Endodermal cell (in vitro differentiated cells): Measurements from ENCODE around the gene CST5. TPM values are rescaled to one million over a fixed set of nuclear protein-coding genes. Genes with fewer than 3 reads are reported as not detected.
A peak's percentile ranks its signal among the peaks of the same experiment; 100 is the strongest.

Experiments used
- DNase-seq: peaks from one replicate; pipeline ENCODE4 v3.0.0-alpha.2; 2017
- H3K27ac ChIP-seq: 2 replicates; pipeline ENCODE4 v1.5.1; 2013; ENCODE audit warnings: mild to moderate bottlenecking, low read depth, low read length, moderate library complexity
- H3K27me3 ChIP-seq: 2 replicates; pipeline ENCODE4 v1.6.1; 2013; ENCODE audit warnings: mild to moderate bottlenecking, low read length, moderate library complexity; ENCODE audit not compliant: insufficient read depth, control insufficient read depth, poor library complexity, severe bottlenecking
- H3K36me3 ChIP-seq: 2 replicates; pipeline ENCODE4 v1.7.0; 2013; ENCODE audit warnings: mild to moderate bottlenecking, low read length, moderate library complexity; ENCODE audit not compliant: control insufficient read depth, insufficient read depth
- H3K4me1 ChIP-seq: one replicate; pipeline ENCODE4 v1.7.0; 2013; ENCODE audit warnings: low read length; ENCODE audit not compliant: control insufficient read depth, insufficient read depth
- H3K4me3 ChIP-seq: 2 replicates; pipeline ENCODE4 v1.5.1; 2013; ENCODE audit warnings: mild to moderate bottlenecking, low read length, moderate library complexity
- H3K9ac ChIP-seq: 2 replicates; pipeline ENCODE4 v1.6.1; 2013; ENCODE audit warnings: mild to moderate bottlenecking, low read length, moderate library complexity; ENCODE audit not compliant: poor library complexity, severe bottlenecking; ENCODE audit errors: extremely low read depth
- H3K9me3 ChIP-seq: 2 replicates; pipeline ENCODE4 v1.6.1; 2013; ENCODE audit warnings: mild to moderate bottlenecking, low read length, moderate library complexity; ENCODE audit not compliant: control insufficient read depth
- H3K27ac Mint-ChIP-seq: 2 replicates; pipeline ENCODE4 v1.8.0; 2020; ENCODE audit warnings: mixed read lengths
- H3K27me3 Mint-ChIP-seq: 2 replicates; pipeline ENCODE4 v1.8.0; 2021; ENCODE audit warnings: mild to moderate bottlenecking, mixed read lengths; ENCODE audit not compliant: insufficient read depth
- H3K36me3 Mint-ChIP-seq: 2 replicates; pipeline ENCODE4 v1.8.0; 2020; ENCODE audit warnings: low read depth, mixed read lengths
- H3K4me1 Mint-ChIP-seq: 2 replicates; pipeline ENCODE4 v1.8.0; 2020; ENCODE audit warnings: mixed read lengths
- H3K4me3 Mint-ChIP-seq: 2 replicates; pipeline ENCODE4 v1.8.0; 2020; ENCODE audit warnings: mild to moderate bottlenecking, moderate library complexity, mixed read lengths
- H3K9me3 Mint-ChIP-seq: 2 replicates; pipeline ENCODE4 v1.8.0; 2020; ENCODE audit warnings: mild to moderate bottlenecking, mixed read lengths
- WGBS, 2 experiments: methylation state at CpG; one replicate each; pipeline versions ENCODE4 v1.1.5 to v1.1.7; 2013; ENCODE audit warnings: missing lambda C conversion rate in 2 of 2, mixed read lengths in 1 of 2; ENCODE audit not compliant: insufficient coverage in 1 of 2, insufficient read length in 1 of 2; 5-methylcytosine and 5-hydroxymethylcytosine counted together
- total RNA-seq, 2 donors: library from RNA; stranded (reverse); fragmentation: NEBNext Ultra II Directional in 1 of 2; extraction: Animal tissue kit (Norgen Biotek cat#: 25700) in 1 of 2; gene quantifications; 2 replicates in 1 of 2; 3 replicates in 1 of 2; pipeline ENCODE4 v1.2.1, GENCODE V29; 2021
- TF ChIP-seq, protein P1 (sequence below): fragments of 200-600 bp; sonication (generic); conservative IDR thresholded peaks from 2 replicates; pipeline ENCODE4 v1.5.0; 2021; ENCODE audit warnings: antibody characterized with exemption, mild to moderate bottlenecking

Gene CST5
- total RNA-seq, 2 donors from 2014 or later, result not detected

- TF ChIP-seq, protein P1, sequence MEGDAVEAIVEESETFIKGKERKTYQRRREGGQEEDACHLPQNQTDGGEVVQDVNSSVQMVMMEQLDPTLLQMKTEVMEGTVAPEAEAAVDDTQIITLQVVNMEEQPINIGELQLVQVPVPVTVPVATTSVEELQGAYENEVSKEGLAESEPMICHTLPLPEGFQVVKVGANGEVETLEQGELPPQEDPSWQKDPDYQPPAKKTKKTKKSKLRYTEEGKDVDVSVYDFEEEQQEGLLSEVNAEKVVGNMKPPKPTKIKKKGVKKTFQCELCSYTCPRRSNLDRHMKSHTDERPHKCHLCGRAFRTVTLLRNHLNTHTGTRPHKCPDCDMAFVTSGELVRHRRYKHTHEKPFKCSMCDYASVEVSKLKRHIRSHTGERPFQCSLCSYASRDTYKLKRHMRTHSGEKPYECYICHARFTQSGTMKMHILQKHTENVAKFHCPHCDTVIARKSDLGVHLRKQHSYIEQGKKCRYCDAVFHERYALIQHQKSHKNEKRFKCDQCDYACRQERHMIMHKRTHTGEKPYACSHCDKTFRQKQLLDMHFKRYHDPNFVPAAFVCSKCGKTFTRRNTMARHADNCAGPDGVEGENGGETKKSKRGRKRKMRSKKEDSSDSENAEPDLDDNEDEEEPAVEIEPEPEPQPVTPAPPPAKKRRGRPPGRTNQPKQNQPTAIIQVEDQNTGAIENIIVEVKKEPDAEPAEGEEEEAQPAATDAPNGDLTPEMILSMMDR, result no peak
- H3K9me3 ChIP-seq, result no peaks in the 10 kb centered on the region
- Mint-ChIP-seq H3K27me3 (no peaks in the 10 kb centered on the region), H3K4me3 (no peak overlapping the region), H3K9me3 (no peaks in the 10 kb centered on the region), H3K27ac (no peak overlapping the region), H3K36me3 (no peaks in the 10 kb centered on the region), H3K4me1 (peaks cover 10% of the 10 kb centered on the region)
- H3K4me3 ChIP-seq, result no peak overlapping the region
- H3K27me3 ChIP-seq, result no peaks in the 10 kb centered on the region
- DNase-seq, result no peak
- H3K36me3 ChIP-seq, result no peaks in the 10 kb centered on the region
- 86 to 89% methylated on average over 4 to 5 of the region's 5 CpGs for WGBS, 2 experiments
- no peak overlapping the region for H3K27ac ChIP-seq
- peaks cover 11% of the 10 kb centered on the region for H3K4me1 ChIP-seq
- H3K9ac ChIP-seq, result peak overlapping the region; percentile 18
These were observed 41.1 kb upstream of the CST5 start for GRCh38 chr20:23920408-23921325.

- Histone ChIP-seq H3K4me1 (peaks cover under 1% of the 10 kb centered on the region), H3K27me3 (no peaks in the 10 kb centered on the region), H3K36me3 (no peaks in the 10 kb centered on the region), H3K4me3 (no peak overlapping the region), H3K27ac (no peak overlapping the region), H3K9me3 (no peaks in the 10 kb centered on the region), H3K9ac (no peak overlapping the region)
- Mint-ChIP-seq H3K27ac (no peak overlapping the region), H3K27me3 (no peaks in the 10 kb centered on the region), H3K9me3 (no peaks in the 10 kb centered on the region), H3K4me1 (peaks cover 4% of the 10 kb centered on the region), H3K4me3 (no peak overlapping the region), H3K36me3 (no peaks in the 10 kb centered on the region)
- TF ChIP-seq, protein P1, result no peak
- WGBS, 2 experiments, result 93 to 100% methylated on average over 1 to 4 of the region's 4 CpGs
- no peak for DNase-seq
These were observed 39.3 kb upstream of the CST5 start for GRCh38 chr20:23918896-23919295.

- no peaks in the 10 kb centered on the region for H3K9me3 ChIP-seq
- H3K36me3 ChIP-seq, result no peaks in the 10 kb centered on the region
- Mint-ChIP-seq H3K4me3 (no peak overlapping the region), H3K27ac (no peak overlapping the region), H3K36me3 (no peaks in the 10 kb centered on the region), H3K9me3 (no peaks in the 10 kb centered on the region), H3K4me1 (peaks cover 4% of the 10 kb centered on the region), H3K27me3 (no peaks in the 10 kb centered on the region)
- H3K27ac ChIP-seq, result no peak overlapping the region
- 86 to 95% methylated on average over 3 to 10 of the region's 11 CpGs for WGBS, 2 experiments
- no peaks in the 10 kb centered on the region for H3K4me1 ChIP-seq
- no peak overlapping the region for H3K9ac ChIP-seq
- H3K27me3 ChIP-seq, result no peaks in the 10 kb centered on the region
- TF ChIP-seq, protein P1, result no peak
- H3K4me3 ChIP-seq, result no peak overlapping the region
- DNase-seq, result no peak
These were observed 38.7 kb upstream of the CST5 start for GRCh38 chr20:23918101-23918862.
